HG03342 (cell line): ENCODE data around the gene ADK.
"Not testable (repeated sequence)": the region's sequence is repeated elsewhere in the genome, so short reads cannot be mapped to it uniquely, and the experiment has no call there.

Experiments used
- ATAC-seq: cut with Tn5 transposase; IDR thresholded peaks from one replicate; pipeline ENCODE4 v1.9.1; 2021; ENCODE audit warnings: mild to moderate bottlenecking, moderate library complexity; ENCODE audit not compliant: unreplicated experiment

ADK gene

DNA sequence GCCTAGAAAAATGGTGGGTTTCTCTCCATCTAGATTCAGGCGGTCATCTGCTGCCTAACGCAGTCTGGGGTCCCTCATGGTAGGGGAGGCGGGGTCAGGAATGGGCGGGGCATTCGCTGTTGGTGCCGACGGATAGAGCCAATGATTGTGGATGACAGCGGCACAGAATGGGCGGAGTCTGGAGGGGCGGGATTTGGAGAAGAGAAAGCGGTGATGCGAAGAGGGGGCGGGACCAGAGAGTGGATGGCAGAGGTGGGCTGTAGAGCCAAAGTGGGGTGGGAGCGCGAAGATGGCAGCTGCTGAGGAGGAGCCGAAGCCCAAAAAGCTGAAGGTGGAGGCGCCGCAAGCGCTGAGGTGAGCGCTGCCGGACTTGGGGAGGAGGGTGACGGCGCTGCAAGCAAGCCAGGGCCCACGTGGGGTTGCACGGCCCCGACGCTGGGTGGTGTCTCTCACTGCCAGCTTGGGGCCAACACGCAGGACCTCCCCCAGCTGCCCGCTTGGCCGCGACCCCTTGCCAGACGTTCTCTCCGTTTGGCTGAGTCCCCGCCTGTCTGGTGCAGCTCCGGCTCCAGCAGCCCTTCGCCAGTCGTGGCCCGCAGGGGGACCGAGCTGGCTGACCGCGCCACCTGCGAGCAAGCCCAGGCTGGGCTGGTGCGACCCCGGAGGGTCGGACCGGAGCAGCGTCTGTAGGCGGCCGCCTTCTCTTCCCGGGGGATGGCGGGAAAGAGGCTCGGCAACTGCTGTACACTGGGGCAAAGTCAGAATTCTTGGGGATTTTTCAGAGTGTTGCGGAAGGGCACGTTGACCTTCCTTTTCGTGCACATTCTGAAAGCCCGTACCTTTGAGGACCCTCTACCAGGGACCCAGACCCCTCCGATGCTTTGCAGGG, at the start of gene ADK:
ADK (plus strand) TSS at position 232 of the 889 bp plus-strand sequence; CDS start at position 290, 58 bp downstream.
- ATAC-seq: peak; percentile 77

GRCh38 chr10:74103560-74104258, 47.3 kb upstream of the ADK start:
- no peak for ATAC-seq

- ATAC-seq: no peak
Measured at GRCh38 chr10:74104480-74104879, 46.5 kb upstream of the ADK start.

- ATAC-seq: no peak
Measured at GRCh38 chr10:74104996-74105395, 46.0 kb upstream of the ADK start.

GRCh38 chr10:74107391-74107790, 43.6 kb upstream of the ADK start:
- ATAC-seq: no peak

DNA sequence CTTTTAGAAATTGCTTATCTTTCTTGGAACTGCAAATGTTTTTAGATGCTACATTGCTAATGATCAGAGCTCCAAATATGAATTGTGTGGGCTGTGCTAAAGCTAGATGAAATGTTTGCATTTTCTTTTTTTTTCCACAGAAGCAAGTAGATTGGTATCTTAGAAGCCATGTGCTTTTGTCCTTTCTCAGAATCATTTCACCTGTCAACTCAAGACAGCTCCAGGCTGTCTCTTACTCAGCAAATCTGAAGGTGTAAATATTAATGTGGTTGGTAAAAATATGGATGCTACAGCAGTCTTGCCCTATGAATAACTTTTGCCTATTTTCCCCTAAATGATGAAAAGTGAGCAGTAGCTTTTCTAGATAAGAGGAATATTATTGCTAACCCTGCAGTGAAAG, 41.6 kb upstream of the ADK start:
- no peak for ATAC-seq

GRCh38 chr10:74110120-74110519, 40.9 kb upstream of the ADK start:
- no peak for ATAC-seq

DNA sequence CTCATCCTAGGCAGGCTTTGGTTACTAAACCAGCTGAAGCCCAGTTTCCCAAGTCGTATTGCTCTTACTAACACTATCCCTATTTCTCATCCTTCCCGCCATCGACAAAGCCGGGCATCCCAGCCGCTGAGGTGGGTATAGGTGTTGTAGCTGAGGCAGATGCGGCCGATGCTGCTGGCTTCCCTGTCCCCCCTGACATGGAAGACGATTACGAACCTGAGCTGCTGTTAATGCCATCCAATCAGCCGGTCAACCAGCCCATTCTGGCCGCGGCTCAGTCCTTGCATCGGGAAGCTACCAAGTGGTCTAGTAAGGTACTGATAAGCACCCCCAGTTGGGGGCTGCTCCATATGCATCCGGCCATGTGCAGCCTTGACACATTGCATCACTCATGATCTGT, 39.2 kb upstream of the ADK start:
- no peak for ATAC-seq

DNA sequence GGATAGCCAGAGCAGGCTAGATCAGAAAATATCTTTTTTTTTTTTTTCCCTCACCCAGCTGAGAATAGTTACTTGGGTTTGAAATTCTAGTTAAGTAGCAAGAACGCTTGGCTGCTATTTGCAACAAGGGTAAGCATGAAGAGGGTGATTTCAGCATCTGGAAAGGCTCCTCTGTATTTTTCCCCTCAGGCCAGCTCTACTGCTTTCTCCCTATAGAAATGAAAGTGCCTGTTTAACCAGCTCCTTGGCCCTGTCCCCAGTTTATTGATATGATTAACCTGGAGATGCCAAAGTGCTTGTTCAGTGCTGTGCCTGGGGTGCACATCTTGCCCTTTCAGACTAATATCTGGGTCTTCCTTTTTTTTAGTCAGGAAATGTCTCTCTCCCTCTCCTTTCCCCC, 37.5 kb upstream of the ADK start:
- ATAC-seq: no peak

GRCh38 chr10:74114041-74114448, 37.0 kb upstream of the ADK start:
- ATAC-seq: no peak

- no peak for ATAC-seq
Measured at GRCh38 chr10:74117738-74118137, 33.3 kb upstream of the ADK start.

- ATAC-seq: no peak
Measured at GRCh38 chr10:74118804-74119203, 32.2 kb upstream of the ADK start.

GRCh38 chr10:74120911-74121310, 30.1 kb upstream of the ADK start:
- ATAC-seq: no peak

- no peak for ATAC-seq
Measured at GRCh38 chr10:74121368-74121767, 29.7 kb upstream of the ADK start.

- ATAC-seq: no peak
Measured at GRCh38 chr10:74122060-74122459, 29.0 kb upstream of the ADK start.

DNA sequence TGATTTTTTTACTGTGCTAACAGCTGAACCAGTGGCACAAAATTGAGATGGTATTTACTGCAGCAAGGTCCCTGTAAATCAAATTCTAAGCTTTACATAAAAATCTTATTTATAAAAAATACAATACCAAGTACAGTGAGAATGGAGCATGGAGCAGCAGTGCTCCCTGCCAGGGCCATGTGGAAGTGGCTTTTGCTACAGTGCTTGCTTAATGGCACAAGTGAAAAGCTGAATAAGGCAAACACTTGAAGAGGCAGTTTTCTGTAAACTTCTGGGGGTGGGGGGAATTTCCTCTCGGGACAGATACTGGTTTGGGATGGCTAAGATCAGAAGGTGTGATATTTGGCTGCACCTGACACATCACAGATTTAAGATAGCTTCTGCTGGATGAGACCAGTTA, 27.9 kb upstream of the ADK start:
- ATAC-seq: no peak

DNA sequence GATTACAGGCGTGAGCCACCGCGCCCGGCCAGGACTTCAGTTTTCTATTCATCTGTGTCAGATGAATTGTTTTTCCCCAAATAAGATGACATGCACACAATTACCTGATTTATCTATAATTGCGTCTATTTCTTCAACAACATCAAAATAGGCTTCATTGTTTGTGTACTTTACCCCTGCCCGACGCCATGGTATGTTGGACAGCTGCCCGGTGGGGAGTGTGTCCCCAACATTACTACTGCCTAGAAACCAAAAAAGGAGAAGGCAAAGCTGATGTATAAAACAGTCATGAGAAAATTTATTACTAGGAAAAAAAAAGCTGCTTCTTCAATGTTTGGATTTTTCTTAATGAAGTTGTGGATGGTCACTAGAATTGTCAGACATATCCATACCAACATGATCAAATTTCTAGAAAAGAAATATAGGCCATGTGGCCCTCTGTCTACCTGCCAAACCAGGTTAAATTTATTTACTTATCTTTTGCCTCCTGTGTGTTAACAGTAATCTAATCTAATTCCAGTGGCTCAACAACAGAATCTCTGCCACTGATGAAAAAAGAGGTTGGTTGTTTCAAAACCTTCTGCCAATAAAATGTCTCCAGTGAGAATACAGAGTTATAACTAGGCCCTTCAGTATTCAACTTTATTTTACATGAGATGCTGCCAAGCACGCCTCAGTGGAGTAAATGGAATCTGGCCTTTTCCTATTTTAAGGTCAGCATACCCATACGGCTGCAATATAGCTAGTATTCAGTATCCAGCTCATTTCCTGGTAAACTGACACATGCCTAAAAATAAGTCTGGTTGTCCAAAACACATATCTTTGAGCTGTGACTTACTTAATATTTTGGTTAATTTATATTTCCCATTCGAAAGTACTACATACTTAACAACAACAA, 16.8 kb upstream of the ADK start:
- no peak for ATAC-seq

DNA sequence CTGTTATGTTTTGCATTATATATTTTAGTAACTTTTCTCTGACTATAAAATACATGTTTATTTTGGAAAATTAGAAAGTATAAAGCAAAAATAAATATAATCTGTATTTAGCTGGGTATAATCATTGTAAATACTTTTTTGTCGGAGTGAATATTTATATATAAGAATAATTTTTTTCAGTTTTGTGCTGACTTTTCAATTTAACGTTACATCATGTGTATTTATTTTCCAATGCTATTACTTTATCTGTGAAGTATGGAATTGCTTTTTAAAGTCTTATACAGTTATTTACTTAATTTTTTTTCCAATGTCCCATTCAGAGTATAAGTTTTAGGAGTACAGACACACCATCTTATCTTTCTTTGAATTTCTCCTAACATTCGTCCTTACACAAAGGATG, 15.6 kb upstream of the ADK start:
- ATAC-seq: no peak

DNA sequence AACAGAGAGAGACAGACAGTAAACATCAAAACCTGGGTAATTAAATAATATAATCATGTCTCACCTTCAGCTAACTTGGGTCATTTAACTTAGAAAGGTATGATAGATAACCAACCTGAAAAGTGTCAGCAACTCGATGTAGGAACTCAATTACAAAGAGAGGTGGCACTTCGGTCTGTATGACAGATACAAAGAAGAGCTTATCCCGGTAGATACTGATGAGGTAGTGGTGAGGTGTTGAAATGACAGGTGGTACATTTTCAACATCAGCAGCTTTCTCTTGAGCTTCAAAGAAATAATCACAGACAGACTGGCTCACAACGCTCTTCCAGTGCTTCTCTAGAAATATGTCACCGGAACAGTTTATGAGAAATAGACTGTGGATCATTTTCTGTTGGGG, 13.0 kb upstream of the ADK start:
- no peak for ATAC-seq

- ATAC-seq: not testable (repeated sequence)
Measured at GRCh38 chr10:74138596-74138995, 12.4 kb upstream of the ADK start.

- ATAC-seq: no peak
Measured at GRCh38 chr10:74139981-74140380, 11.0 kb upstream of the ADK start.
